ENCODE data around the gene MAPK11.

Gene MAPK11

GRCh38 chr22:50289942-50290630 is 19.9 kb upstream of the MAPK11 start:
- no peak for TF ChIP-seq ISL1 (CRISPR knock-in tag; IDR thresholded peaks at IDR 0.05)
- ATAC-seq: no peak

GRCh38 chr22:50289151-50289941 is 19.2 kb upstream of the MAPK11 start:
- TF ChIP-seq CSDC2 (CRISPR knock-in tag; IDR thresholded peaks at IDR 0.05): no peak
- ATAC-seq: no peak

- no peak for TF ChIP-seq GLIS3 (CRISPR knock-in tag; IDR thresholded peaks at IDR 0.05)
- TF ChIP-seq PATZ1 (CRISPR knock-in tag; IDR thresholded peaks at IDR 0.05; ENCODE audit: borderline replicate concordance): no peak
- no peak for TF ChIP-seq PPARA (CRISPR knock-in tag; IDR thresholded peaks at IDR 0.05; ENCODE audit: borderline replicate concordance)
- TF ChIP-seq ARNTL (CRISPR knock-in tag; IDR thresholded peaks at IDR 0.05; ENCODE audit: borderline replicate concordance, low read depth): no peak
- TF ChIP-seq ZFP3 (CRISPR knock-in tag; IDR thresholded peaks at IDR 0.05): no peak
- TF ChIP-seq CREB5 (CRISPR knock-in tag; IDR thresholded peaks at IDR 0.05; ENCODE audit: low read depth): no peak
- TF ChIP-seq ZC3H10 (CRISPR knock-in tag; IDR thresholded peaks at IDR 0.05): no peak
- no peak for TF ChIP-seq TSHZ2 (CRISPR knock-in tag; IDR thresholded peaks at IDR 0.05)
- no peak for TF ChIP-seq ISL1 (CRISPR knock-in tag; IDR thresholded peaks at IDR 0.05)
- no peak for TF ChIP-seq ZFP30 (CRISPR knock-in tag; IDR thresholded peaks at IDR 0.05)
- TF ChIP-seq BACH2 (CRISPR knock-in tag; IDR thresholded peaks at IDR 0.05; ENCODE audit: borderline replicate concordance): no peak
Observed at GRCh38 chr22:50287731-50288130, 17.6 kb upstream of the MAPK11 start.

GRCh38 chr22:50286701-50287318 is 16.6 kb upstream of the MAPK11 start:
- no peak for ATAC-seq
- TF ChIP-seq OSR1 (CRISPR knock-in tag; IDR thresholded peaks at IDR 0.05): no peak
- no peak for TF ChIP-seq BACH2 (CRISPR knock-in tag; IDR thresholded peaks at IDR 0.05; ENCODE audit: borderline replicate concordance)
- TF ChIP-seq PPARA (CRISPR knock-in tag; IDR thresholded peaks at IDR 0.05; ENCODE audit: borderline replicate concordance): no peak
- TF ChIP-seq ISL1 (CRISPR knock-in tag; IDR thresholded peaks at IDR 0.05): no peak
- TF ChIP-seq CREB5 (CRISPR knock-in tag; IDR thresholded peaks at IDR 0.05; ENCODE audit: low read depth): no peak
- TF ChIP-seq ZC3H10 (CRISPR knock-in tag; IDR thresholded peaks at IDR 0.05): no peak
- TF ChIP-seq ZFP3 (CRISPR knock-in tag; IDR thresholded peaks at IDR 0.05): no peak
- no peak for TF ChIP-seq TCF4 (CRISPR knock-in tag; IDR thresholded peaks at IDR 0.05; ENCODE audit: borderline replicate concordance)
- TF ChIP-seq ARNTL (CRISPR knock-in tag; IDR thresholded peaks at IDR 0.05; ENCODE audit: borderline replicate concordance, low read depth): no peak
- no peak for TF ChIP-seq RARB (CRISPR knock-in tag; IDR thresholded peaks at IDR 0.05)
- TF ChIP-seq ZNF8 (CRISPR knock-in tag; IDR thresholded peaks at IDR 0.05): no peak
- no peak for TF ChIP-seq ZNF70 (CRISPR knock-in tag; IDR thresholded peaks at IDR 0.05)

More at GRCh38 chr22:50287731-50288130, 17.6 kb upstream of the MAPK11 start:
- no peak for ATAC-seq

All from SK-N-SH treated with all-trans-retinoic acid at 6 μM for 48 hours (cell line).